Measurements from ENCODE around the gene HDGFL3. TPM values are rescaled to one million over a fixed set of nuclear protein-coding genes. Genes with fewer than 3 reads are reported as not detected.

HDGFL3 gene
- total and polyA plus RNA-seq, 12 donors: 9.3 to 43.2 (median 38.3) TPM

DNA sequence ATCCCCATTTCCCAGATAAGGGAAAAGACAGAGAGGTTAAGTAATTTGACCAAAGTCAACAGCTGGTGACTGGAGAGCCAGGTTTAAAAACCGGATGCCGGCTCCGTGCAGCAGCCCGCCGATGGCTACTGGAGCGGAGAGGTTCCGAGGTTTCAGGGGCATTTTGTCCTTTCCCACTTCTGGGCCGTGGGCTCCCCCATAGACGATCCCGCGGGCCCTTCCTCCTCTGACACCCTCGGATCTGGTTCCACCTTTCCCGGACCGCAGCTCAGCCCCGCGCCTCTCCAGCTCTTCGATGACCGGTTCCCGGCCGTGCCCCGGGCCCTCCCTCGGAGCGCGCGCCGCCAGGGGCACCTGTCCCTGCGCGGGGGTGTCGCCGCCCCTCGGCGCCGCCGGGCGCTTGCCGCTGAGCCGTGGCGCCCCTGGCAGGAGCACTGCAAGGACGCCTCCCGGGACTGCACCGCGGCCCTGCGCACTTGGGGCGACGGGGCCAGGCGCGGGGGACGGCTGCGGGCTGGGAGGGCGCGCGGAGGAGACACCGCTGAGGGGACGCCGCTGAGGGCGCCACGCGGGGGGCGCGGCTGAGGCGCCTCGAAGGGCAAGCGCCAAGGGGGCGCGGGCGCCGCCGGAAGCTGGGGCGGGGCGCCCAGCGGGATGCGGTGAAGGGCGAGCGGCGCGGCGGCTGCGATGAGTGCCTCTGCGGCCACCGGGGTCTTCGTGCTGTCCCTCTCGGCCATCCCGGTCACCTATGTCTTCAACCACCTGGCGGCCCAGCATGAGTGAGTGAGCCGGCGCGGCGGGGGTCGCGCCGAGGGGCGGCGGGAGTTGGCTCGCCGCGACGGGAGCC, 100.4 kb downstream of the HDGFL3 start, which contains the start of gene TM6SF1:
TSS of gene TM6SF1 (plus strand) at position 652 of the 847 bp plus-strand sequence. CDS start at position 688, 36 bp downstream.
- ATAC-seq (peak; percentile 18 to 53 (median 48)), DNase-seq (peak; percentile 15 to 41)
- Histone ChIP-seq H3K36me3 (no peaks in the 10 kb centered on the region), H3K27ac (peak within 1 kb of the TSS; percentile 41 to 90 (median 73)), H3K27me3 (peaks cover 0 to 34% (median 9%) of the 10 kb centered on the region in 7 donors), H3K9me3 (no peaks in the 10 kb centered on the region), H3K4me3 (peak within 1 kb of the TSS; percentile 39 to 74 (median 64)), H3K4me1 (peaks cover 0 to 46% (median 23%) of the 10 kb centered on the region in 9 donors)
- intact Hi-C loops (cut with DNase I): loop anchor here in 4 of 10 donors (5.0 to 10.0 kb wide), 2 partner anchors 40 to 92 kb away; partner anchors contain the start of genes BTBD1 (in 3 of the 4) and C15orf40 (in 1 of the 4)
- TF ChIP-seq, protein P1, sequence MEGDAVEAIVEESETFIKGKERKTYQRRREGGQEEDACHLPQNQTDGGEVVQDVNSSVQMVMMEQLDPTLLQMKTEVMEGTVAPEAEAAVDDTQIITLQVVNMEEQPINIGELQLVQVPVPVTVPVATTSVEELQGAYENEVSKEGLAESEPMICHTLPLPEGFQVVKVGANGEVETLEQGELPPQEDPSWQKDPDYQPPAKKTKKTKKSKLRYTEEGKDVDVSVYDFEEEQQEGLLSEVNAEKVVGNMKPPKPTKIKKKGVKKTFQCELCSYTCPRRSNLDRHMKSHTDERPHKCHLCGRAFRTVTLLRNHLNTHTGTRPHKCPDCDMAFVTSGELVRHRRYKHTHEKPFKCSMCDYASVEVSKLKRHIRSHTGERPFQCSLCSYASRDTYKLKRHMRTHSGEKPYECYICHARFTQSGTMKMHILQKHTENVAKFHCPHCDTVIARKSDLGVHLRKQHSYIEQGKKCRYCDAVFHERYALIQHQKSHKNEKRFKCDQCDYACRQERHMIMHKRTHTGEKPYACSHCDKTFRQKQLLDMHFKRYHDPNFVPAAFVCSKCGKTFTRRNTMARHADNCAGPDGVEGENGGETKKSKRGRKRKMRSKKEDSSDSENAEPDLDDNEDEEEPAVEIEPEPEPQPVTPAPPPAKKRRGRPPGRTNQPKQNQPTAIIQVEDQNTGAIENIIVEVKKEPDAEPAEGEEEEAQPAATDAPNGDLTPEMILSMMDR (IDR thresholded peaks at IDR 0.05): peak in 3 of 9 donors; percentile 8 to 23 (median 12)
- 1% methylated on average over 62 to 97 of the region's 97 CpGs for WGBS, 2 donors

DNA sequence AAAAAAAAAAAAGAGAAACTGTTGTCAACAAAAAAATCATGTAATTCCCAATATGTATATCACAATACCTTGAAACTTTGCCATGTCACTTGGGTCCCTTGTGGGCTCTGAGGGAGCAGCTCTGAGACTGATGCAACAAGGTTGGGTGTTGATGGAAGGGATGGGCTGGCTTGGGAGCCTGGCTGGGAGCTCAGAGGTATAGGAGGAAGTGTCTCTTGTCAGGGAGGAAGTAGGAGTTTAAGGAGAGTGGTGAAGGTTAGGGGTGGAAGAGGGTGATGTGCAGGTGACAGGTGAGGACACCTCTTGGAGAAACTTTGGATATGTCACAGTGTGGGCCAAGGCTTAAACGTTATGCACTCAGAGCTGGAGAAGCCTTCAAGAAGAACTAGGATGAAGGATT, 102.2 kb downstream of the HDGFL3 start:
- intact Hi-C loops (cut with DNase I): loop anchor here in 5 of 10 donors (1.0 to 10.0 kb wide), 3 partner anchors 38 to 91 kb away; partner anchors contain the start of genes BTBD1 (in 4 of the 5) and C15orf40 (in 1 of the 5)
- ATAC-seq (no peak), DNase-seq (no peak)
- no peaks in the 10 kb centered on the region for H3K9me3 ChIP-seq
- TF ChIP-seq, protein P1 (IDR thresholded peaks at IDR 0.05): no peak
- no peaks in the 10 kb centered on the region for H3K36me3 ChIP-seq
- H3K27ac ChIP-seq: no peak overlapping the region
- no peak overlapping the region for H3K4me3 ChIP-seq
- peaks cover 0 to 29% (median 9%) of the 10 kb centered on the region in 7 donors for H3K27me3 ChIP-seq
- WGBS, 2 donors: 69 to 80% methylated on average over 1 of the region's 1 CpG
- H3K4me1 ChIP-seq: peaks cover 0 to 39% (median 23%) of the 10 kb centered on the region in 9 donors

DNA sequence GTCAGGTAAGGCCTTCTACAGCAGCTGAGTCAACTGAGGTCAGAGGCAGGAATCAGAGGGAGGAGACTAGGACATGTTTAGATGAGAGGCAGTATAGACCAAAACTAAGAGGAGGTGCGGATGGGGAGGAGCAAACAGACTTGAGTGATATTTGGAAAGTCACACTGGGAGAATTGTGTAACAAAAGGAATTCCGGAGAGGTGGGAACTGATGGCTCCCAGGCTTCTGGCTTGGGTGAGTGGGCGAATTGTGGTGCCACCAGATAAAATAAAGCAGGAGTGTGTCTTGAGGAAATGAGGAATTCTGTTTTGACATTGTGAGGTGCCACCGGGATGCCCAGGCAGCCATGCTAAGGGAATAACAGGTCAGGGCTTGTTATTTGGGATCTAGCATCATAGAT, 103.5 kb downstream of the HDGFL3 start:
- Histone ChIP-seq H3K9me3 (no peaks in the 10 kb centered on the region), H3K4me1 (peaks cover 0 to 38% (median 23%) of the 10 kb centered on the region in 9 donors), H3K27me3 (peaks cover 0 to 24% (median 8%) of the 10 kb centered on the region in 7 donors), H3K4me3 (no peak overlapping the region), H3K27ac (no peak overlapping the region), H3K36me3 (no peaks in the 10 kb centered on the region)
- DNase-seq: no peak
- ATAC-seq: no peak
- WGBS, 2 donors: 88 to 95% methylated on average over 4 of the region's 4 CpGs
- intact Hi-C loops (cut with DNase I): loop anchor here in 1 of 10 donors (10.0 kb wide), 1 partner anchor 89 kb away; the partner anchor contains the start of gene C15orf40
- TF ChIP-seq, protein P1 (IDR thresholded peaks at IDR 0.05): no peak

DNA sequence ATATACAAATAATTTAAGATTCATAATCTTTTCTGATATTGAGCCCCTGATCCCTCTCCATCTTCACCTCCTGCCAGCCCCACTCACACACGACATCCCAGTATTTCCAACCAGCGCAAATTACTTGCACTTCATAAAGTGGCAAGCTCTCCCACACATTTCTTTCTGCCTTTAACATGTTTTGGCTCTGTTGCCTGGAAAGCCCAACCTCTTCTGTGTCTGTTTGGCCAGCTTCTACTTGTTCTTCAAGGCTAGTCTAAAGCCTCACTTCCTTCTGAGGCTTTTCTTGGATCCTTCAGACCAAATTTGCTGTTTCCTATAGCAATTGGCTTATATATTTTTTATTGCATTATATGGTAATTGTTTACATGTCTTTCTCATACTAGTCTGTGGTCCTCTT, 105.3 kb downstream of the HDGFL3 start:
- Histone ChIP-seq H3K36me3 (no peaks in the 10 kb centered on the region), H3K9me3 (peaks cover 0 to 9% (median 0%) of the 10 kb centered on the region in 11 donors), H3K4me1 (peaks cover 0 to 22% (median 6%) of the 10 kb centered on the region in 9 donors), H3K27ac (no peak overlapping the region), H3K4me3 (no peak overlapping the region), H3K27me3 (peaks cover 0 to 12% (median 0%) of the 10 kb centered on the region in 7 donors)
- DNase-seq (no peak), ATAC-seq (no peak)
- TF ChIP-seq, protein P1 (IDR thresholded peaks at IDR 0.05): no peak
- 55 to 60% methylated on average over 2 of the region's 2 CpGs for WGBS, 2 donors
- intact Hi-C loops (cut with DNase I): loop anchor here in 1 of 10 donors (10.0 kb wide), 1 partner anchor 88 kb away; the partner anchor contains the start of gene C15orf40

All from heart right ventricle (tissue), 16 donors.